COLO668 (cell line): ENCODE results near the gene DUSP23.
A peak's percentile ranks its signal among the peaks of the same experiment; 100 is the strongest.

ENCODE experiments used
- DNase-seq: peaks from one replicate; lab custom pipeline; 2025; ENCODE audit not compliant: unreplicated experiment; lab: John Stamatoyannopoulos, UW

DUSP23 gene

GRCh38 chr1:159827102-159827490, 46.3 kb downstream of the DUSP23 start:
- DNase-seq, result no peak

GRCh38 chr1:159827549-159827948, 46.8 kb downstream of the DUSP23 start:
- DNase-seq, result no peak

GRCh38 chr1:159828176-159828575, 47.4 kb downstream of the DUSP23 start:
- no peak for DNase-seq

GRCh38 chr1:159828581-159829272, 48.0 kb downstream of the DUSP23 start:
- no peak for DNase-seq

GRCh38 chr1:159829273-159829634, 48.5 kb downstream of the DUSP23 start:
- peak; percentile 49 for DNase-seq

- no peak for DNase-seq
Observed at GRCh38 chr1:159829822-159830465, 49.2 kb downstream of the DUSP23 start.

- no peak for DNase-seq
Observed at GRCh38 chr1:159830722-159831121, 50.0 kb downstream of the DUSP23 start.

- no peak for DNase-seq
Observed at GRCh38 chr1:159831412-159832141, 50.8 kb downstream of the DUSP23 start.
